Kidney epithelial cell (primary cell): ENCODE measurements around the gene PCDHGA2. TPM values are rescaled to one million over a fixed set of nuclear protein-coding genes. Genes with fewer than 3 reads are reported as not detected.

Source experiments
- DNase-seq: peaks from one replicate; pipeline ENCODE4 v3.0.0-alpha.2; 2010; ENCODE audit warnings: low read depth
- H3K27me3 ChIP-seq: 2 replicates; pipeline ENCODE4 v1.6.0; 2011; ENCODE audit warnings: low read length; ENCODE audit not compliant: control insufficient read depth, insufficient read depth
- H3K36me3 ChIP-seq: 2 replicates; pipeline ENCODE4 v1.5.1; 2011; ENCODE audit warnings: low read length; ENCODE audit not compliant: control insufficient read depth, insufficient read depth
- H3K4me3 ChIP-seq: 2 replicates; pipeline ENCODE4 v1.5.1; 2011; ENCODE audit warnings: low read depth, mild to moderate bottlenecking, control low read depth, low read length
- total RNA-seq: library from RNA; depleted of rRNA; stranded (reverse); fragments of >200 nt; gene quantifications from 2 replicates; pipeline ENCODE4 v1.2.3, GENCODE V29; 2015
- TF ChIP-seq, protein P1 (sequence below): IDR thresholded peaks from 2 replicates; pipeline ENCODE4 v1.5.1; 2011; ENCODE audit warnings: mild to moderate bottlenecking, moderate library complexity, low read length, control low read depth, inconsistent platforms; ENCODE audit not compliant: insufficient read depth, poor library complexity, severe bottlenecking

Gene PCDHGA2
- total RNA-seq, 1 donor from 2014 or later: 2.8 TPM

DNA sequence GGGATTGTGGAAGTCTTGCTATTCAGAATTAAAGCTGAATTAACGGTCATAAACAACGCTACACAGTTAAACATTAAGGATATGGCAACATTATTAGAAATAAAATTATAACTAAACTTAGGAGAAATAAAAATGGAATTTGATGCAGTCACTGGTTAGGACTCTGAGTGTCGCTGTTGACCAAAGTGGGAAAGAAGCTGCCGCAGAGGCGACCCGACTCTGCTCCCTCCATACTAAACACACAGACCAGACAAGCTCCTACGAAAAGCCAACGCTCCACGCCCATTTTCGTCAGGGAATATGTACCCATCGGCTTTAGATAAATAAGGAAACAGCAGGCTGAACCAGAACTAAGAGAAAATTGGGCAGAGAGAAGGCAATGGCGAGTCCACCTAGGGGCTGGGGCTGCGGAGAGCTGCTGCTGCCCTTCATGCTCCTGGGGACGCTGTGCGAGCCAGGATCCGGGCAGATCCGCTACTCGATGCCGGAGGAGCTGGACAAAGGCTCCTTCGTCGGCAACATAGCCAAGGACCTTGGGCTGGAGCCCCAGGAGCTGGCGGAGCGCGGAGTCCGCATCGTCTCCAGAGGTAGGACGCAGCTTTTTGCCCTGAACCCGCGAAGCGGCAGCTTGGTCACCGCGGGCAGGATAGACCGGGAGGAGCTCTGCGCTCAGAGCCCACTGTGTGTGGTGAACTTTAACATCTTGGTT, 25.5 kb downstream of the PCDHGA2 start, which contains the start of gene PCDHGA5:
PCDHGA5 (plus strand) TSS at position 211 of the 709 bp plus-strand sequence; CDS start at position 380, 169 bp downstream.
- Histone ChIP-seq H3K27me3 (peaks cover 34% of the 10 kb centered on the region), H3K4me3 (no peak within 1 kb of the TSS), H3K36me3 (no peaks in the 10 kb centered on the region)
- TF ChIP-seq, protein P1, sequence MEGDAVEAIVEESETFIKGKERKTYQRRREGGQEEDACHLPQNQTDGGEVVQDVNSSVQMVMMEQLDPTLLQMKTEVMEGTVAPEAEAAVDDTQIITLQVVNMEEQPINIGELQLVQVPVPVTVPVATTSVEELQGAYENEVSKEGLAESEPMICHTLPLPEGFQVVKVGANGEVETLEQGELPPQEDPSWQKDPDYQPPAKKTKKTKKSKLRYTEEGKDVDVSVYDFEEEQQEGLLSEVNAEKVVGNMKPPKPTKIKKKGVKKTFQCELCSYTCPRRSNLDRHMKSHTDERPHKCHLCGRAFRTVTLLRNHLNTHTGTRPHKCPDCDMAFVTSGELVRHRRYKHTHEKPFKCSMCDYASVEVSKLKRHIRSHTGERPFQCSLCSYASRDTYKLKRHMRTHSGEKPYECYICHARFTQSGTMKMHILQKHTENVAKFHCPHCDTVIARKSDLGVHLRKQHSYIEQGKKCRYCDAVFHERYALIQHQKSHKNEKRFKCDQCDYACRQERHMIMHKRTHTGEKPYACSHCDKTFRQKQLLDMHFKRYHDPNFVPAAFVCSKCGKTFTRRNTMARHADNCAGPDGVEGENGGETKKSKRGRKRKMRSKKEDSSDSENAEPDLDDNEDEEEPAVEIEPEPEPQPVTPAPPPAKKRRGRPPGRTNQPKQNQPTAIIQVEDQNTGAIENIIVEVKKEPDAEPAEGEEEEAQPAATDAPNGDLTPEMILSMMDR: no peak
- DNase-seq: no peak

DNA sequence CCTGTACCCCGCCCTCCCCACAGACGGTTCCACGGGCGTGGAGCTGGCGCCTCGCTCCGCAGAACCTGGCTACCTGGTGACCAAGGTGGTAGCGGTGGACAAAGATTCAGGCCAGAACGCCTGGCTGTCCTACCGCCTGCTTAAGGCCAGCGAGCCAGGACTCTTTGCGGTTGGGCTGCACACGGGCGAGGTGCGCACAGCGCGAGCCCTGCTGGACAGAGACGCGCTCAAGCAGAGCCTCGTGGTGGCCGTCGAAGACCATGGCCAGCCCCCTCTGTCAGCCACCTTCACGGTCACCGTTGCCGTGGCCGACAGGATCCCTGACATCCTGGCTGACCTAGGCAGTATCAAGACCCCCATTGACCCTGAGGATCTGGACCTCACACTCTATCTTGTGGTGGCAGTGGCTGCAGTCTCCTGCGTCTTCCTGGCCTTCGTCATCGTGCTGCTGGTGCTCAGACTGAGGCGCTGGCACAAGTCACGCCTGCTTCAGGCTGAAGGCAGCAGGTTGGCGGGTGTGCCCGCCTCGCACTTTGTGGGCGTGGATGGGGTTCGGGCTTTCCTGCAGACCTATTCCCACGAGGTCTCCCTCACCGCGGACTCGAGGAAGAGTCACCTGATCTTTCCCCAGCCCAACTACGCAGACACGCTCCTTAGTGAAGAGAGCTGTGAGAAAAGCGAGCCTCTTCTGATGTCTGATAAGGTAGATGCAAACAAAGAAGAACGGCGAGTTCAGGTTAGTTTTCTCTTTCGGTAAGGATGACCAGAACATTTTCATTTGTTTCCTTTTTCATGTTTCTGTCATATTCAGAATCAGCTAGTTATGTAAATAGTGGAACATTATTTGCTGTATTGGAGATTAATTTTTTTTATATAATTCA, 27.7 kb downstream of the PCDHGA2 start:
- no peak for DNase-seq
- no peaks in the 10 kb centered on the region for H3K36me3 ChIP-seq
- TF ChIP-seq, protein P1: no peak
- no peak overlapping the region for H3K4me3 ChIP-seq
- H3K27me3 ChIP-seq: peaks cover 36% of the 10 kb centered on the region

DNA sequence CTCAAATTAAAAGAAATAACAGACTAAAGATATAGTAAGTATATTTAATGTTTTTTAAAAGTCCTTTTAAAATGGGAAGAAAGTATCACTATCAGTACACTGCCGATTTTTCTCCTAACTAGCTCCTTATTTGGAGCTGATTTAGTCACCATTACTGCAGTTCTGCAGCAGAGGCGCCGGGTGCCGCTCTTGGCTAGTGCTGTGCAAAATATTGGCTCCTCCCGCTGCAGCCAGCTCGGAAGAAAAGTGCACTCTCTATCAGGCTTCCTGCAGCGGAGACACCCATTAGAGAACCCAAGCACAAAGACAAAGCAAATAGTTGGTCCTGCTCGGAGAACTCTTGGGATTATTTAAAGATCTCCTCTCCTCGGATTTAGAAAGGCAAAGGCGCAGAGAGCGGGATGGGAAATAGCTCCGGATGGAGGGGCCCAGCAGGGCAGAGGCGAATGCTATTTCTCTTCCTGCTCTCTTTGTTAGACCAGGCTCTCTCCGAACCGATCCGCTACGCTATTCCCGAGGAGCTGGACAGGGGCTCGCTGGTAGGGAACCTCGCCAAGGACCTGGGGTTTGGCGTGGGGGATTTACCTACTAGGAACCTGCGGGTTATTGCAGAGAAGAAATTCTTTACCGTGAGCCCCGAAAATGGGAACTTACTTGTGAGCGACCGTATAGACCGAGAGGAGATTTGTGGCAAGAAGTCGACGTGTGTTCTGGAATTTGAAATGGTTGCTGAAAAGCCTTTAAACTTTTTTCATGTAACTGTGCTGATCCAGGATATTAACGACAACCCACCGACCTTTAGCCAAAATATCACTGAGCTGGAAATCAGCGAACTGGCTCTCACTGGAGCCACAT, 31.7 kb downstream of the PCDHGA2 start, which contains the start of gene PCDHGB3:
PCDHGB3 (plus strand) TSS at position 249 of the 855 bp plus-strand sequence; CDS start at position 402, 153 bp downstream.
- Histone ChIP-seq H3K27me3 (peaks cover 33% of the 10 kb centered on the region), H3K4me3 (no peak within 1 kb of the TSS)
- no peak for DNase-seq

DNA sequence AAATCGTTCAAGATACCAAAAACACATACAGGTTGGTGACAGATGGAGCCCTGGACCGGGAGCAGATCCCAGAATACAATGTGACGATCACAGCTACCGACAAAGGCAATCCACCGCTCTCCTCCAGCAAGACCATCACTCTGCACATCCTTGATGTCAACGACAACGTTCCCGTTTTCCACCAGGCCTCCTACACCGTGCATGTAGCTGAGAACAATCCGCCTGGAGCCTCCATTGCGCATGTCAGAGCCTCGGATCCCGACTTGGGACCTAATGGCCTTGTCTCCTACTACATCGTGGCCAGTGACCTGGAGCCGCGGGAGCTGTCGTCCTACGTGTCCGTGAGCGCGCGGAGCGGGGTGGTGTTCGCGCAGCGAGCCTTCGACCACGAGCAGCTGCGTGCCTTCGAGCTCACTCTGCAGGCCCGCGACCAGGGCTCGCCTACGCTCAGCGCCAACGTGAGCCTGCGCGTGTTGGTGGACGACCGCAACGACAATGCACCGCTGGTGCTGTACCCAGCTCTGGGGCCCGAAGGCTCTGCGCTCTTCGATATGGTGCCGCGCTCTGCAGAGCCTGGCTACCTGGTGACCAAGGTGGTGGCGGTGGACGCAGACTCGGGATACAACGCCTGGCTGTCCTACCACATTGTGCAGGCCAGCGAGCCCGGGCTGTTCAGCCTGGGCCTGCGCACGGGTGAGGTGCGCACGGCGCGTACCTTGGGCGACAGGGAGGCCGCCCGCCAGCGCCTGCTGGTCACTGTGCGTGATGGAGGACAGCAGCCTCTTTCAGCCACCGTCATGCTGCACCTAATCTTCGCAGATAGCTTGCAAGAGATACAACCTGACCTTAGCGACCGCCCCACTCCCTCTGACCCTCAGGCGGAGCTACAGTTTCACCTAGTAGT, 33.3 kb downstream of the PCDHGA2 start:
- H3K36me3 ChIP-seq: no peaks in the 10 kb centered on the region
- DNase-seq: no peak
- TF ChIP-seq, protein P1: no peak
- H3K4me3 ChIP-seq: no peak overlapping the region
- H3K27me3 ChIP-seq: peaks cover 21% of the 10 kb centered on the region

More for the DNA sequence above, 31.7 kb downstream of the PCDHGA2 start, which contains the start of gene PCDHGB3:
- TF ChIP-seq, protein P1: no peak
- no peaks in the 10 kb centered on the region for H3K36me3 ChIP-seq

DNA sequence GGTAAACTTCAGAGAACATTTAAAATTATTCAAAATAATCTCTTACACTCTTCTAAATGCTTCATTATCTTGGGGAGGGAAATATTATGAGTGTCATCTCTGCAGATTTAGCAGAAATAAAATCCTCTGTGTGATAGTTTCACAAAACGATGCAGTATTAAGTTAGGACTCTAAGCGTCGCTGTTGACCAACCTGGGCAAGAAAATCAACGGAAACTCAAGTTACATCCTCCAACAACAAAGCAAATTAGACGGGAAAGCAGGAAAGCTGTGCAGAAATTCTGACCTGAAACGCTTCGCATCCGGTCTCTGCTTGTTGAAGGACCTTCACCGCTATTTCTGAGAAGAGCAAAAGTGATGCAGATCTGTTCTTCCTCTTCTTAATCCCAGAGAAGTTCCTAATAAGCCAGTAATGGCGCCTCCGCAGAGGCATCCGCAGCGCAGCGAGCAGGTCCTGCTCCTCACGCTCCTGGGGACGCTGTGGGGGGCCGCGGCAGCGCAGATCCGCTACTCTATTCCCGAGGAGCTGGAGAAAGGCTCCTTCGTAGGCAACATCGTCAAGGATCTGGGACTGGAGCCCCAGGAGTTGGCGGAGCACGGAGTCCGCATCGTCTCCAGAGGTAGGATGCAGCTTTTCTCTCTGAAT, 35.2 kb downstream of the PCDHGA2 start, which contains the start of gene PCDHGA6:
PCDHGA6 (plus strand) TSS at position 219 of the 645 bp plus-strand sequence; CDS start at position 412, 193 bp downstream.
- no peaks in the 10 kb centered on the region for H3K36me3 ChIP-seq
- H3K27me3 ChIP-seq: peaks cover 21% of the 10 kb centered on the region
- TF ChIP-seq, protein P1: peak; percentile 34
- DNase-seq: no peak
- H3K4me3 ChIP-seq: no peak within 1 kb of the TSS
